HCT116 (cell line): ENCODE data around the gene GUSB.
"Not testable (repeated sequence)": the region's sequence is repeated elsewhere in the genome, so short reads cannot be mapped to it uniquely, and the experiment has no call there.

Experiments used
- CBX3 ChIP-seq: IDR thresholded peaks from 2 replicates; pipeline ENCODE4 v1.6.1; 2012; ENCODE audit warnings: low read depth
- CTCF ChIP-seq, 3 experiments: fragments of 200-600 bp in 1 of 3; sonication (generic) in 1 of 3; IDR thresholded peaks in 2 of 3; conservative IDR thresholded peaks in 1 of 3; 2 replicates each; pipeline ENCODE4 v1.5.1; 2012 to 2017; ENCODE audit warnings: low read depth in 2 of 3, low read length in 2 of 3, antibody characterized with exemption in 1 of 3, borderline replicate concordance in 1 of 3, control low read depth in 1 of 3, mild to moderate bottlenecking in 1 of 3, mixed read lengths in 1 of 3, mixed run types in 1 of 3, moderate library complexity in 1 of 3; ENCODE audit not compliant: insufficient read depth in 1 of 3
- EZH2 ChIP-seq: fragments of 200-600 bp; sonication (generic); IDR thresholded peaks from 2 replicates; pipeline ENCODE4 v1.6.1; 2017; ENCODE audit warnings: antibody characterized with exemption, mixed run types
- EZH2phosphoT487 ChIP-seq: fragments of 200-600 bp; IDR thresholded peaks from 2 replicates; pipeline ENCODE4 v1.6.1; 2018; ENCODE audit warnings: antibody characterized with exemption, borderline replicate concordance
- POLR2A ChIP-seq: IDR thresholded peaks from 2 replicates; pipeline ENCODE4 v1.7.0; 2011; ENCODE audit warnings: borderline replicate concordance; ENCODE audit not compliant: insufficient read depth, insufficient read length; ENCODE audit errors: extremely low read depth
- POLR2AphosphoS5 ChIP-seq: IDR thresholded peaks from 2 replicates; pipeline ENCODE4 v1.6.1; 2011; ENCODE audit warnings: mild to moderate bottlenecking, low read depth, low read length, moderate library complexity
- RAD21 ChIP-seq: IDR thresholded peaks from 2 replicates; pipeline ENCODE4 v1.6.1; 2012; ENCODE audit warnings: low read depth, mild to moderate bottlenecking
- SP1 ChIP-seq: IDR thresholded peaks from 2 replicates; pipeline ENCODE4 v1.6.1; 2012; ENCODE audit warnings: low read depth
- SRF ChIP-seq: IDR thresholded peaks from 2 replicates; pipeline ENCODE4 v1.6.1; 2012; ENCODE audit warnings: low read depth
- TCF7L2 ChIP-seq: IDR thresholded peaks from 2 replicates; pipeline ENCODE4 v1.7.0; 2011; ENCODE audit warnings: borderline replicate concordance, inconsistent platforms; ENCODE audit not compliant: insufficient read depth, insufficient read length; ENCODE audit errors: extremely low read depth
- ZFX ChIP-seq: fragments of 450-650 bp; IDR thresholded peaks from 2 replicates; pipeline ENCODE4 v1.6.1; 2017
- TF ChIP-seq, protein P1 (sequence below): IDR thresholded peaks from 2 replicates; pipeline ENCODE4 v1.6.1; 2012

DNA sequence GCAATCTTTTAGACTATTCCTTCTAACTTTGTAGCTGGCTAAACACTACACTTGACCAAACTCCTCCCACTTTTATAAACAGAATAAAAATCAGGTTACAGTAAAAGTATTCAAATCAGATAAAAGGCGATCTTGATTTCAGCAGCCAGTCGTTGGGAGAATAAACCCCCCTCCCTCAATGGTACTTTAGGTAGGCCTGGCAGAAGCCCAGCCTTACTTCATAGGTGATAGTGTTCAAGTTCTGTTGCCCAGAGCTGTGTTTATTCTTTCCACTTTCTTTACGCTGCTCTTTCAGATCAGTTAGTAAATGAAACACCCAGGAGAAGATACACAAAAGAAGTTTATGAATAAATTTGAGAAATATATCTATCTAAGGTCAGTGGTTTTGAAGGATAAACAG, 46.3 kb upstream of the GUSB start:
- not testable (repeated sequence) for TF ChIP-seq TCF7L2; CTCF (IDR thresholded peaks at IDR 0.05 in 2 of 3, conservative IDR thresholded peaks at IDR 0.05 in 1 of 3; ENCODE audit: borderline replicate concordance in 1 of 3, insufficient read depth in 1 of 3, low read depth in 2 of 3, low read length in 2 of 3); EZH2; POLR2A; ZFX; SP1; SRF; POLR2AphosphoS5; EZH2phosphoT487; RAD21; CBX3
- TF ChIP-seq, protein P1, sequence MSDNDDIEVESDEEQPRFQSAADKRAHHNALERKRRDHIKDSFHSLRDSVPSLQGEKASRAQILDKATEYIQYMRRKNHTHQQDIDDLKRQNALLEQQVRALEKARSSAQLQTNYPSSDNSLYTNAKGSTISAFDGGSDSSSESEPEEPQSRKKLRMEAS = not testable (repeated sequence)
